Uterus (tissue), 4 donors: ENCODE data around the gene ERVW-1. TPM values are rescaled to one million over a fixed set of nuclear protein-coding genes. Genes with fewer than 3 reads are reported as not detected.
"Not testable (repeated sequence)": the region's sequence is repeated elsewhere in the genome, so short reads cannot be mapped to it uniquely, and the experiment has no call there.

Source experiments
- DNase-seq, 2 donors: peaks; one replicate each; pipeline ENCODE4 v3.0.0-alpha.2; 2019 to 2020
- H3K27ac ChIP-seq, 2 donors: fragments of 200-600 bp; sonication (generic); 1 replicate in 1 of 2; 2 replicates in 1 of 2; pipeline ENCODE4 v1.5.1; 2016 to 2018
- H3K27me3 ChIP-seq, 2 donors: fragments of 200-600 bp; sonication (generic); one replicate each; pipeline ENCODE4 v1.5.1; 2018 to 2019; ENCODE audit warnings: control low read depth in 1 of 2
- H3K36me3 ChIP-seq, 2 donors: fragments of 200-600 bp; sonication (generic); one replicate each; pipeline ENCODE4 v1.5.1; 2019; ENCODE audit warnings: control low read depth in 1 of 2
- H3K4me1 ChIP-seq, 2 donors: fragments of 200-600 bp; sonication (generic); one replicate each; pipeline ENCODE4 v1.5.1; 2018 to 2019; ENCODE audit warnings: control low read depth in 1 of 2
- H3K4me3 ChIP-seq, 2 donors: fragments of 200-600 bp; sonication (generic); 1 replicate in 1 of 2; 2 replicates in 1 of 2; pipeline ENCODE4 v1.5.1; 2018 to 2019; ENCODE audit warnings: mild to moderate bottlenecking in 1 of 2
- H3K9me3 ChIP-seq, 2 donors: fragments of 200-600 bp; sonication (generic); one replicate each; pipeline ENCODE4 v1.5.1; 2019; ENCODE audit warnings: control low read depth in 1 of 2
- POLR2A ChIP-seq, 2 donors: fragments of 450-650 bp; IDR thresholded peaks; one replicate each; pipeline ENCODE4 v1.6.1; 2016; ENCODE audit warnings: antibody characterized with exemption in 2 of 2, mild to moderate bottlenecking in 1 of 2, moderate library complexity in 1 of 2
- intact Hi-C: fragments of 100-400 bp; cut with DNase I; formaldehyde crosslinking; loops from one replicate; pipeline ENCODE4 v1.15.1; 2023; ENCODE audit warnings: low total_unique reads
- total RNA-seq, 4 donors: library from RNA; depleted of rRNA in 3 of 4; stranded (reverse); fragments of >200 nt in 3 of 4; gene quantifications; one replicate each; pipeline versions ENCODE4 v1.1.0 to v1.2.4, GENCODE V29; 2014 to 2023
- TF ChIP-seq, protein P1 (sequence below), 4 experiments: fragments of 200-600 bp in 2 of 4; fragments of 450-650 bp in 2 of 4; sonication (generic) in 2 of 4; IDR thresholded peaks; one replicate each; pipeline ENCODE4 v1.5.1; 2016 to 2019; ENCODE audit warnings: antibody characterized with exemption in 4 of 4, mild to moderate bottlenecking in 2 of 4, moderate library complexity in 1 of 4
- donor health status: DM: yes; HTN: yes; CAD: no.

Gene ERVW-1
- total RNA-seq, result not detected

DNA sequence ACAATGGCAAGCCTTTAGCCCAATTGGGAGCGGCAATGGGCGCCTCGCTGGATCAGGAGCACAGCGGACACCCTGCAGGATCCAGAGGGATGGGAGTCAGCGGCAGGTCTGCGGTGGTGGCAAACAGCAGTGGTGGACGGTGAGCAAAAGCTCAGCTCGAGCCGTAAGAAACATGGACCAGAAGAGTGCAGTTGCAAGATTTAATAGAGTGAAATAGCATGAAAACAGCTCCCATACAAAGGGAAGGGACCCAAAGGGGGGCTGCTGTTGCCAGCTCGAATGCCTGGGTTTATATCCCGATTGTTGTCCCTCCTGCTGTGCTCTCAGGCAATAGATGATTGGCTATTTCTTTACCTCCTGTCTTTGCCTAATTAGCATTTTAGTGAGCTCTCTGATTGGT, at the start of gene ERVW-1:
Gene ERVW-1, minus strand, starts transcription at position 266 of the 400 bp plus-strand sequence. CDS start 7,565 bp downstream, outside the sequence.
- DNase-seq, H3K27me3 ChIP-seq, H3K36me3 ChIP-seq, H3K4me1 ChIP-seq, intact Hi-C loops, H3K4me3 ChIP-seq, H3K9me3 ChIP-seq, H3K27ac ChIP-seq: not testable (repeated sequence)

DNA sequence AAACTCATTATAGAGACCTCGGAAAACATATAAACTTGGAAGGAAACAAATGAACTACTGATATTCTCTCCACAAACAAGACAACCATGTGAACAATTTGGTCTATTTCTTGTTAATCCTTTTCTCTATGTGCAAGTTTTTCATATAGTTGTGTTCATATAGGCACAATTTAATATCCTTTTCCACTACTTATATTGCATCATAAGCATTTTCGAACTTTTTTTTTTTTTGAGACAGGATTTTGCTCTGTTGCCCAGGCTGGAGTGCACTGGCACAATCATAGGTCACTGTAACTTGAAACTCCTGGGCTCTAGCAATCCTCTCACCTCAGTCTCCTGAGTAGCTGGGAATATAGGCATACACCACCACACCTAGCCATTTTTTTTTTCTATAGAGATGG, 45.4 kb upstream of the ERVW-1 start:
- no peaks in the 10 kb centered on the region for H3K27me3 ChIP-seq
- intact Hi-C loops, result no loop called here
- H3K36me3 ChIP-seq, result no peaks in the 10 kb centered on the region
- no peaks in the 10 kb centered on the region for H3K9me3 ChIP-seq
- no peak overlapping the region for H3K27ac ChIP-seq
- H3K4me3 ChIP-seq, result no peak overlapping the region
- H3K4me1 ChIP-seq, result no peaks in the 10 kb centered on the region
- TF ChIP-seq, protein P1, sequence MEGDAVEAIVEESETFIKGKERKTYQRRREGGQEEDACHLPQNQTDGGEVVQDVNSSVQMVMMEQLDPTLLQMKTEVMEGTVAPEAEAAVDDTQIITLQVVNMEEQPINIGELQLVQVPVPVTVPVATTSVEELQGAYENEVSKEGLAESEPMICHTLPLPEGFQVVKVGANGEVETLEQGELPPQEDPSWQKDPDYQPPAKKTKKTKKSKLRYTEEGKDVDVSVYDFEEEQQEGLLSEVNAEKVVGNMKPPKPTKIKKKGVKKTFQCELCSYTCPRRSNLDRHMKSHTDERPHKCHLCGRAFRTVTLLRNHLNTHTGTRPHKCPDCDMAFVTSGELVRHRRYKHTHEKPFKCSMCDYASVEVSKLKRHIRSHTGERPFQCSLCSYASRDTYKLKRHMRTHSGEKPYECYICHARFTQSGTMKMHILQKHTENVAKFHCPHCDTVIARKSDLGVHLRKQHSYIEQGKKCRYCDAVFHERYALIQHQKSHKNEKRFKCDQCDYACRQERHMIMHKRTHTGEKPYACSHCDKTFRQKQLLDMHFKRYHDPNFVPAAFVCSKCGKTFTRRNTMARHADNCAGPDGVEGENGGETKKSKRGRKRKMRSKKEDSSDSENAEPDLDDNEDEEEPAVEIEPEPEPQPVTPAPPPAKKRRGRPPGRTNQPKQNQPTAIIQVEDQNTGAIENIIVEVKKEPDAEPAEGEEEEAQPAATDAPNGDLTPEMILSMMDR (IDR thresholded peaks at IDR 0.05), result no peak
- no peak for TF ChIP-seq POLR2A (IDR thresholded peaks at IDR 0.05)
- no peak for DNase-seq

GRCh38 chr7:92520024-92520423, 42.3 kb upstream of the ERVW-1 start:
- Histone ChIP-seq H3K4me3 (no peak overlapping the region), H3K4me1 (no peaks in the 10 kb centered on the region), H3K9me3 (no peaks in the 10 kb centered on the region), H3K27me3 (no peaks in the 10 kb centered on the region), H3K27ac (no peak overlapping the region), H3K36me3 (no peaks in the 10 kb centered on the region)
- no peak for TF ChIP-seq POLR2A (IDR thresholded peaks at IDR 0.05)
- TF ChIP-seq, protein P1 (IDR thresholded peaks at IDR 0.05), result no peak
- DNase-seq, result no peak
- intact Hi-C loops, result no loop called here

- no peak overlapping the region for H3K4me3 ChIP-seq
- no peaks in the 10 kb centered on the region for H3K27me3 ChIP-seq
- TF ChIP-seq, protein P1 (IDR thresholded peaks at IDR 0.05), result no peak
- TF ChIP-seq POLR2A (IDR thresholded peaks at IDR 0.05), result no peak
- H3K9me3 ChIP-seq, result no peaks in the 10 kb centered on the region
- H3K27ac ChIP-seq, result no peak overlapping the region
- DNase-seq, result no peak
- no peaks in the 10 kb centered on the region for H3K36me3 ChIP-seq
- intact Hi-C loops, result no loop called here
- no peaks in the 10 kb centered on the region for H3K4me1 ChIP-seq
Measured at GRCh38 chr7:92517631-92518030, 39.9 kb upstream of the ERVW-1 start.

DNA sequence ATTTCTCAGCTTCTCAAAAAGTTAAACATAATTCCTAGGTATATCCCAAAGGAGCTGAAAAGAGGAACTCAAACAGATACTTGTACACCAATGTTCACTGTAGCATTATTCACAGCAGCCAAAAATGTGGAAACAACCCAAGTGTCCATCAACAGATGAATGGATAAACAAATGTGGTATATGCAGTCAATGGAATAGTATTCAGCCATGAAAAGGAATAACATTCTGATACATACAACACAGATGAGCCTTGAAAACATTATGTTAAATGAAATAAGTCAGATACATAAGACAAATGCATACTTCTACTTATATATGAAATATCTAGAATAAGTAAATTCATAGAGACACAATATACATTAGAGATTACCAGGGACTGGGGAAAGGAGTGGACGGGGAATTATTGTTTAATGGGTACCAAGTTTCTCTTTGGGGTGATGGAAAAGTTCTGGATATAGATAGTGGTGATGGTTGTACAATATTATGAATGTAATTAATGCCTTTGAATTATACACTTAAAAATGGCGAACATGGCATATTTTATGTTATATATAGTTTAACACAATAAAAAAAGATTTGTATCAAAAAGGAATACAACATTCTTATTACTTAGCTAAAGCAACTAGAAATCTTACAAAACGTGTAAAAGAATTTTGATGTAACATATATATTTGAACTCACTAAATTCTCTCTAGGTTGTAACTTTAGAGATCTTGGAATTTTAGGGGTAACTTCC, 35.6 kb upstream of the ERVW-1 start:
- TF ChIP-seq, protein P1 (IDR thresholded peaks at IDR 0.05), result no peak
- no peak for TF ChIP-seq POLR2A (IDR thresholded peaks at IDR 0.05)
- Histone ChIP-seq H3K36me3 (no peaks in the 10 kb centered on the region), H3K4me1 (no peaks in the 10 kb centered on the region), H3K27ac (no peak overlapping the region), H3K27me3 (no peaks in the 10 kb centered on the region), H3K9me3 (no peaks in the 10 kb centered on the region), H3K4me3 (no peak overlapping the region)
- DNase-seq, result no peak
- intact Hi-C loops, result no loop called here
